HG03066 (cell line): ENCODE data around the gene LRRC37A2.
"Not testable (repeated sequence)": the region's sequence is repeated elsewhere in the genome, so short reads cannot be mapped to it uniquely, and the experiment has no call there.

Experiments
- ATAC-seq: cut with Tn5 transposase; IDR thresholded peaks from one replicate; pipeline ENCODE4 v1.9.1; 2021; ENCODE audit warnings: low read depth; ENCODE audit not compliant: unreplicated experiment

Gene LRRC37A2

GRCh38 chr17:46591332-46591731 lies 79.1 kb downstream of the LRRC37A2 start:
- not testable (repeated sequence) for ATAC-seq

DNA sequence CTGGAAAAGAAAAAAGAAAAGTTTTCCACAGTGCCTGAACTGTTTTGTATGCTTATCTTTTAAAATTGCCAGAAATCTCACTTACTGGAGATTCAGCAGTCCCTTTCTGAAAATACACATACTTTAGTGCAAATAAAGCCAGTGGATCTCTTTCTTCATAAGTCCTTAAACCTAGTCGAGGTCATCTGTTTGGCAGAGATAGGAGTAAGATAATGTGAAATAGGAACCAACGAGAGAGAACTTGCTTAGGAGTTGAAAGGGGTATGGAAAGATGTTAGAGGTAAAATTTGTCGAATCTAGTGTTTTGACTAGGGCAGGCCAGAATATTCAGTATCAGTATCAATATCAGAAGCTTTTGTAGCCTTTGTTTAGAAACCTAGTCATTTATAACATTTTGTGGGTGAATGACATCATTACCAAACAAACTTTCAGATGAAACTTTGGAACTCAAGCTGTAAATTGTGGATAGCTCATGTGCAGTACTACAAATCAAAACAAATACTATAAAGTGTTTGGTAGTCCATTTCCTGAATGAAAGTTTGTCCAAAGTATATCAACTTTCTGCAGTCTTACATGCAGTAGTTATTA lies 86.2 kb downstream of the LRRC37A2 start:
- not testable (repeated sequence) for ATAC-seq

GRCh38 chr17:46600767-46601166 lies 88.5 kb downstream of the LRRC37A2 start:
- not testable (repeated sequence) for ATAC-seq

GRCh38 chr17:46603125-46603524 lies 90.9 kb downstream of the LRRC37A2 start:
- peak; percentile 79 for ATAC-seq
